ENCODE measurements around the gene BAZ2B.

BAZ2B gene

GRCh38 chr2:159326569-159327255 is 289.6 kb downstream of the BAZ2B start:
- no peaks in the 10 kb centered on the region for H3K27me3 ChIP-seq (ENCODE audit: insufficient read depth, low read length, poor library complexity, severe bottlenecking)
- H3K4me3 ChIP-seq (ENCODE audit: low read length, poor library complexity, severe bottlenecking) = no peak overlapping the region
- H3K4me2 ChIP-seq (ENCODE audit: low read depth, low read length, poor library complexity, severe bottlenecking) = no peak overlapping the region
- H3K9me3 ChIP-seq (ENCODE audit: insufficient read depth, low read depth, low read length) = no peaks in the 10 kb centered on the region
- H3K9ac ChIP-seq (ENCODE audit: low read depth, low read length, poor library complexity, severe bottlenecking) = no peak overlapping the region
- no peak overlapping the region for H2AFZ ChIP-seq (ENCODE audit: low read length)
- H3K9me2 ChIP-seq (replicated peaks; ENCODE audit: low read depth, low read length) = no peaks in the 10 kb centered on the region
- no peaks in the 10 kb centered on the region for H3K4me1 ChIP-seq (ENCODE audit: insufficient read depth, low read length, poor library complexity, severe bottlenecking)
- TF ChIP-seq, protein P1, sequence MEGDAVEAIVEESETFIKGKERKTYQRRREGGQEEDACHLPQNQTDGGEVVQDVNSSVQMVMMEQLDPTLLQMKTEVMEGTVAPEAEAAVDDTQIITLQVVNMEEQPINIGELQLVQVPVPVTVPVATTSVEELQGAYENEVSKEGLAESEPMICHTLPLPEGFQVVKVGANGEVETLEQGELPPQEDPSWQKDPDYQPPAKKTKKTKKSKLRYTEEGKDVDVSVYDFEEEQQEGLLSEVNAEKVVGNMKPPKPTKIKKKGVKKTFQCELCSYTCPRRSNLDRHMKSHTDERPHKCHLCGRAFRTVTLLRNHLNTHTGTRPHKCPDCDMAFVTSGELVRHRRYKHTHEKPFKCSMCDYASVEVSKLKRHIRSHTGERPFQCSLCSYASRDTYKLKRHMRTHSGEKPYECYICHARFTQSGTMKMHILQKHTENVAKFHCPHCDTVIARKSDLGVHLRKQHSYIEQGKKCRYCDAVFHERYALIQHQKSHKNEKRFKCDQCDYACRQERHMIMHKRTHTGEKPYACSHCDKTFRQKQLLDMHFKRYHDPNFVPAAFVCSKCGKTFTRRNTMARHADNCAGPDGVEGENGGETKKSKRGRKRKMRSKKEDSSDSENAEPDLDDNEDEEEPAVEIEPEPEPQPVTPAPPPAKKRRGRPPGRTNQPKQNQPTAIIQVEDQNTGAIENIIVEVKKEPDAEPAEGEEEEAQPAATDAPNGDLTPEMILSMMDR (conservative IDR thresholded peaks at IDR 0.05; ENCODE audit: low read length) = no peak
- TF ChIP-seq EZH2phosphoT487 (IDR thresholded peaks at IDR 0.05; ENCODE audit: borderline replicate concordance) = no peak
- no peaks in the 10 kb centered on the region for H4K20me1 ChIP-seq (ENCODE audit: insufficient read depth, low read length, poor library complexity, severe bottlenecking)
- peaks cover 6% of the 10 kb centered on the region for H3K36me3 ChIP-seq (ENCODE audit: insufficient read depth, low read length)
- H3F3A ChIP-seq (ENCODE audit: low read depth) = no peaks in the 10 kb centered on the region
- no peaks in the 10 kb centered on the region for H3K79me2 ChIP-seq (ENCODE audit: insufficient read depth, low read length)

GRCh38 chr2:159322419-159322818 is 293.9 kb downstream of the BAZ2B start:
- H2AFZ ChIP-seq (ENCODE audit: low read length) = no peak overlapping the region
- H3K9ac ChIP-seq (ENCODE audit: low read depth, low read length, poor library complexity, severe bottlenecking) = no peak overlapping the region
- no peaks in the 10 kb centered on the region for H3K9me2 ChIP-seq (replicated peaks; ENCODE audit: low read depth, low read length)
- H3K36me3 ChIP-seq (ENCODE audit: insufficient read depth, low read length) = peaks cover 6% of the 10 kb centered on the region
- TF ChIP-seq, protein P1 (conservative IDR thresholded peaks at IDR 0.05; ENCODE audit: low read length) = no peak
- TF ChIP-seq EZH2phosphoT487 (IDR thresholded peaks at IDR 0.05; ENCODE audit: borderline replicate concordance) = no peak
- H3K79me2 ChIP-seq (ENCODE audit: insufficient read depth, low read length) = no peaks in the 10 kb centered on the region
- no peaks in the 10 kb centered on the region for H3K27me3 ChIP-seq (ENCODE audit: insufficient read depth, low read length, poor library complexity, severe bottlenecking)
- H3K4me1 ChIP-seq (ENCODE audit: insufficient read depth, low read length, poor library complexity, severe bottlenecking) = no peaks in the 10 kb centered on the region
- no peaks in the 10 kb centered on the region for H3F3A ChIP-seq (ENCODE audit: low read depth)
- H4K20me1 ChIP-seq (ENCODE audit: insufficient read depth, low read length, poor library complexity, severe bottlenecking) = no peaks in the 10 kb centered on the region
- no peak overlapping the region for H3K4me3 ChIP-seq (ENCODE audit: low read length, poor library complexity, severe bottlenecking)
- no peak overlapping the region for H3K4me2 ChIP-seq (ENCODE audit: low read depth, low read length, poor library complexity, severe bottlenecking)
- H3K9me3 ChIP-seq (ENCODE audit: insufficient read depth, low read depth, low read length) = no peaks in the 10 kb centered on the region

GRCh38 chr2:159317392-159318088 is 298.8 kb downstream of the BAZ2B start:
- no peak overlapping the region for H3K4me3 ChIP-seq (ENCODE audit: low read length, poor library complexity, severe bottlenecking)
- H3K9ac ChIP-seq (ENCODE audit: low read depth, low read length, poor library complexity, severe bottlenecking) = no peak overlapping the region
- no peaks in the 10 kb centered on the region for H3K9me2 ChIP-seq (replicated peaks; ENCODE audit: low read depth, low read length)
- no peaks in the 10 kb centered on the region for H3K27me3 ChIP-seq (ENCODE audit: insufficient read depth, low read length, poor library complexity, severe bottlenecking)
- no peaks in the 10 kb centered on the region for H3K9me3 ChIP-seq (ENCODE audit: insufficient read depth, low read depth, low read length)
- no peak overlapping the region for H2AFZ ChIP-seq (ENCODE audit: low read length)
- H4K20me1 ChIP-seq (ENCODE audit: insufficient read depth, low read length, poor library complexity, severe bottlenecking) = no peaks in the 10 kb centered on the region
- H3F3A ChIP-seq (ENCODE audit: low read depth) = no peaks in the 10 kb centered on the region
- H3K4me2 ChIP-seq (ENCODE audit: low read depth, low read length, poor library complexity, severe bottlenecking) = no peak overlapping the region
- TF ChIP-seq, protein P1 (conservative IDR thresholded peaks at IDR 0.05; ENCODE audit: low read length) = no peak
- no peak for TF ChIP-seq EZH2phosphoT487 (IDR thresholded peaks at IDR 0.05; ENCODE audit: borderline replicate concordance)
- no peaks in the 10 kb centered on the region for H3K4me1 ChIP-seq (ENCODE audit: insufficient read depth, low read length, poor library complexity, severe bottlenecking)
- no peaks in the 10 kb centered on the region for H3K36me3 ChIP-seq (ENCODE audit: insufficient read depth, low read length)
- H3K79me2 ChIP-seq (ENCODE audit: insufficient read depth, low read length) = no peaks in the 10 kb centered on the region

Measured in Loucy (cell line).